ENCODE results near the gene GSDMA.

GSDMA gene

DNA sequence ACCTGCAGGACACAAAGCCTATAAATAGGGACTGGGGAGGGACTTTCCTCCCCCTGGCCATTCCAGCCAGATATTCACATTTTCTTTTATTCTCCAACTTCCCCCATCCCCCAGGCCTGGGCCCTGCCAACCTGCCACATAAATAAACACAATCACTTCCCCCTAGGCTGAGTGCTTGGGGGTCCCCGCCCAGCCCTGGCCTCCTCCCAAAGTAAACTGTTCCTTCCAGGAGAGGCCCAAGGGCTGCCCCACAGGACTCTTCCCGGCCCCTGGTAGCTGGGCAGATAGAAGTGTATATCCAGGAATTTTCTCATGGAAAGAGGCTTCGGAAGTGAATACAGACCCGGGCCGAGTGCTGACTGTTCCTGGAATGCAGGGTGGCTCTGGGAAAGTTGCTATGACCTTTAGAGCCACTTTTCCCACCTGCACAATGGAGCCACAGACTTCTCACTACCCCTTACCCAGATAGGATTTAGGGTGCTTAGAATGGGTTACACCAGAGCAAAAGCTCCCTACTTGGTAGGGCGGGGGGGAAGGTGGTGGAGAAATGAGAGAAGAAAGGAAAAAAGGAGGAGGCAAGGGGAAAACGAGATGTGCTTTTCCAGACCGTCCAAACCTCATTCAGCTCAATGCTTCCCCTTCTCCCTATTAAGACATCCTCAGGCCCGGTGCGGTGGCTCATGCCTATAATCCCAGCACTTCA lies 60.9 kb downstream of the GSDMA start:
- DNase-seq: no peak

DNA sequence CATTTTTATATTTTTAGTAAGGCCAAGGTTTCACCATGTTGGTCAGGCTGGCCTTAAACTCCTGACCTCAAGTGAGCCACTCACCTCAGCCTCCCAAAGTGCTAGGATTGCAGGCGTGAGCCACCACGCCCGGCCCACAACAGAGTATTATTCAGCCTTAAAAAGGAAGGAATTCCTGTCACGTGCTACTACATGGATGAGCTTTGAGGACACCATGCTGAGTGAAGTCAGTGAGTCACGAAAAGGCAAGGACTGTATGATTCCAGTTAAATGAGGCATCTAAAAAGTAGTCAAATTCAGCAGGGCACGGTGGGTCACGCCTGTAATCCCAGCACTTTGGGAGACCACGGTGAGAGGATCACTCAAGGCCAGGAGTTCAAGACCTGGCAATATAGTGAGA lies 62.1 kb downstream of the GSDMA start:
- no peak for DNase-seq

DNA sequence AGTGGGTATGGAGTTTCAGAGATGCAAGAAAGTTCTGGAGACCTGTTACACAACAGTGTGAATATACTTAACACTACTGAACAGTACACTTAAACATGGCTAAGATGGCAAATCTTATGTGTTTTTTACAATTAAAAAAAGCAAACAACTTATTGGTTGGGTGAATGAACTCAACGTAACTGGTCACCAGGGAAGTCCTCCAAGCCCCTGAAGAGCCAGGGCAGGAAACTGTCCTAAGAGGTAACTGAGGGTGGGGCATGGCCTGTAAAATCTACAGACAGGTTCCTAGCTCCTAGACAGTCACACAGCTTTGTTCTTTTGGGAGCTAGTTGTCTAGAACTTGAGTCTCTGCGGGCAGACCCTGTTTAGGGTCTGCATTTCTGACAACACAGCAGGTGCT lies 62.8 kb downstream of the GSDMA start:
- no peak for DNase-seq

DNA sequence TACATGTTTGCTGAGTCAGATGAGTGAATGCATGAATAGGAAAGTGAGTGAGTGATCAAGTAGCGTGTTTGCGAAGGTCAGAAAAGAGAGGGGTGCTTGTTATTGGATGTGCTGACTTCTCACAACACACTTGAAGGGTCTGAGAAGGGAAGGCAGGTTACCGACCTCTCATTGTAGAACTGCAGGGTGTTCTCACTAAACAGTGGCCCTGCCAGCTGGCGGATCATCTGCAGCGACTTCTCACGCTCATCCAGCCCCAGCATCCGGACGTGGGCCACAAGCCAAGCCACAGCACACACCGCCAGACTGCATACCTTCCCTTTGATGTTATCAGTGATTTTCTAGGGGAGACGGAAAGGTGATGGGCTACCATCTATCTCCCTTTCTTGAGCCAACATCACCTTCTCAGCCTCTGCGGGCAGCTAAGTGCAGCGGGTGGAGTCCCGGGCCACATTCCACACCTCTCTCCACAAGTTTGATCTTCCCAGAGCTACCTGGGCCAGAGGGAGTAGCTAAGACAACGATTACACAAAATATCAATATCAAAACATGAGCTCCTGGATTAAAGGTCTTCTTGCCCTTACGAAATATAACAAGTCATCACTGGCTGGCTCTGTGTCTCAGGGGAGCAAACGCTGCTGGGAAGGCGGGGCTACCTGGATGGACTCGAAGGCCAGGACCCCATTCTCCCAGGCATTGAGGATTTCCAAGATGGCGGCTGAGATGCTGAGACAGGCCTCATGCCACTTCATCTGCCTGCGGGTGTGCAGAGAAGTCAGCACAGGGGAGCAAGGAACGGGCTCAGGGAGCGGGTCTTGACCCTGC lies 63.4 kb downstream of the GSDMA start:
- no peak for DNase-seq

DNA sequence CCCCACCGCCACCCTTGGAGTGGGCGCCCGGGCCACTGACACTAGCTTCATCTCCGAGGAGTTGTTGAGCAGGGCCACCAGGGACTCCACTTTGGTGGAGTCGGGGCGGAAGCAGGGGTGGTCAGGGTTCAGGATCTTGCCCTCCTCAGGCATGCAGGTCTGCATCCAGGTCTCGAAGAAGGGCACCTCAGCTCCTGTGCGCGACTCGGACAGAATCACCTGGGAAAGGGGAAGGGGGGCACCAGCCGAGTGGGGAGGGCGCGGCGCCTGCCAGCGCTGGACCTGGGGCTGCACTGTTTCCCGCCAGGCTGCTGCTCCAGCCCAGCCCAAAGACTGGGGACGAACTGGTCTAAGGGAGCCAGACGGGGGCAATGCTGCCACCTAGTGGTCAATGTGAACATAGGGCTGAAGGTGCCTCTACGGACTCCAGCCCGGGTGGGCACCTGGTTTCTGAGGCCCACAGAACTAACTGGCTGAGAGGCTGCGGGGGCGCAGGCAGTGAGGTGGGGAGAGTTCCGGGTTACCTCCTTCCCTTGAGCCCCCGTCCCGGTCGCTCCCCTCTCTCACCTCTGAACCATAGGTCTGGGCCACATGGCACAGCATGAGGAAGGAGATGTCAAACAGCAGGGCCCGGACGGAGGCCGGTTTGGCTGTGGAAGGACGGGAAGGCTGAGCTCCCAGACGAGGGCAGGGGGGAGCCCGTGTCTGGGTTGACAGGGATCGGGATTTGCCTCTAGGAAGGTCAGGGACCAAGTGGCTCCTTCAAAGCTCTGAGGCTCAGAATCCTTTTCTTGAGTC lies 64.2 kb downstream of the GSDMA start:
- DNase-seq: peak; percentile 80
